Thoracic aorta (tissue), 2 donors: Measurements from ENCODE around the gene CWC25. TPM values are rescaled to one million over a fixed set of nuclear protein-coding genes. Genes with fewer than 3 reads are reported as not detected.

Experiments
- ATAC-seq: fragments of 150-250 bp; one replicate; pipeline ENCODE4 v1.8.0; 2017; ENCODE audit warnings: low read depth; ENCODE audit not compliant: insufficient number of reproducible peaks, low FRiP score
- DNase-seq: peaks from one replicate; pipeline ENCODE4 v3.0.0-alpha.2; 2020; ENCODE audit warnings: low spot score
- H3K27ac ChIP-seq, 2 donors: fragments of 200-600 bp; sonication (generic); 1 replicate in 1 of 2; 2 replicates in 1 of 2; pipeline ENCODE4 v1.5.1; 2016; ENCODE audit warnings: mild to moderate bottlenecking in 2 of 2, moderate library complexity in 2 of 2
- H3K27me3 ChIP-seq: fragments of 200-600 bp; sonication (generic); replicated peaks from 2 replicates; pipeline ENCODE4 v1.6.0; 2016; ENCODE audit warnings: mild to moderate bottlenecking; ENCODE audit not compliant: insufficient read depth
- H3K36me3 ChIP-seq: fragments of 200-600 bp; sonication (generic); one replicate; pipeline ENCODE4 v1.5.1; 2016
- H3K4me1 ChIP-seq, 2 donors: fragments of 200-600 bp; sonication (generic); 1 replicate in 1 of 2; 2 replicates in 1 of 2; pipeline versions ENCODE4 v1.5.1 to v1.6.0; 2016; ENCODE audit warnings: low read depth in 2 of 2, mild to moderate bottlenecking in 1 of 2; ENCODE audit not compliant: control insufficient read depth in 1 of 2
- H3K4me3 ChIP-seq: fragments of 200-600 bp; sonication (generic); 2 replicates; pipeline ENCODE4 v1.5.1; 2016; ENCODE audit warnings: mild to moderate bottlenecking
- H3K9me3 ChIP-seq: fragments of 200-600 bp; sonication (generic); 2 replicates; pipeline ENCODE4 v1.5.1; 2016
- total RNA-seq, 2 donors: library from RNA; depleted of rRNA; stranded (reverse); fragments of >200 nt; gene quantifications; one replicate each; pipeline versions ENCODE4 v1.1.0 to v1.2.3, GENCODE V29; 2016
- TF ChIP-seq, protein P1 (sequence below): fragments of 200-600 bp; sonication (generic); IDR thresholded peaks from one replicate; pipeline ENCODE4 v1.5.1; 2019; ENCODE audit warnings: antibody characterized with exemption

Gene CWC25
- 10 to 100 TPM; 28.0 to 29.1 TPM for total RNA-seq

DNA sequence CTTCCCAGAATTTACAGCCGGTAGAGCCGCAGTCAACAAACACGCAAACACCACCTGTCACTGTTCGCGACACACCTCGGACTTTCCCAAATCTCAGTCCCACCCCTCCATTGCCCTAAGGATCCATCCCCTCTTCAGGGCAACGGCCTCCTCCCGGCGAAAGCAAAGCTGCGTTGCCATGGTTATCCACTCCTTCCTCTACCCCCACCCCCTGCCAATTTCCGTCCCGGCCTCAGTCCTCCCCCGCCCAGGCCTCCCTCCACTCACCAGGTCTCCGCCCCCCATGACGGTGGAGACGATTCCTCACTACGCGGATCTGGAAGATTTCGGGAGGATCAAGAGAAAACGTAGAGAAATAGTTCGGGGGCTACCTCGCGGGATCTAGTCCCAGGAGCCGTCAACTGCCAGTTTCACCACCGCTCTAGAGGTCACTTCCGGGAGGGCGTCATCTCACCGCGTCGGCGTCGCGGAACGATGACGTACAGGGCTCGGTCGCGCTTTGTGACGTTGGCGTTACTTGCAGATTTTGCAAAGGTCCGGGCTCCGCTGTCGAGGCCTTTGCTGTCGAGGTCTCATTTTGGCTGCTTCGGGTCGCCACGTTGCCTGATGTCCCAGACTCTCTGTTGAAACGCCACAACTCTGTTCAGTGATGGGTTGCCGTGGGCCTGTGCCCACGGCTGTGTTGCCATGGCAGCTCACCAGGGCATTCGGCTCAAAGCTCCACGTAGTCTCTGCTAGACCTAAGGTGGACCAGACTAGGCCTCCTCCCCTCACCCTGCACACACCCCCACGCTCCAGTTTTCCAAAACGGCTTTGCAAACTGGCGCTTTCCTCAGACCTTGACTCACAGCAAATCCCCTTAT, at the start of gene CWC25:
CWC25 (minus strand) TSS at position 423 of the 863 bp plus-strand sequence; CDS start at position 285, 138 bp downstream.
- ATAC-seq (peak; percentile 95), DNase-seq (peak; percentile 78)
- Histone ChIP-seq H3K9me3 (no peaks in the 10 kb centered on the region), H3K4me3 (peak within 1 kb of the TSS; percentile 91), H3K4me1 (peaks cover 7 to 24% of the 10 kb centered on the region in 2 donors), H3K27ac (peak within 1 kb of the TSS; percentile 96), H3K27me3 (no peaks in the 10 kb centered on the region), H3K36me3 (peaks cover 10% of the 10 kb centered on the region)
- TF ChIP-seq, protein P1, sequence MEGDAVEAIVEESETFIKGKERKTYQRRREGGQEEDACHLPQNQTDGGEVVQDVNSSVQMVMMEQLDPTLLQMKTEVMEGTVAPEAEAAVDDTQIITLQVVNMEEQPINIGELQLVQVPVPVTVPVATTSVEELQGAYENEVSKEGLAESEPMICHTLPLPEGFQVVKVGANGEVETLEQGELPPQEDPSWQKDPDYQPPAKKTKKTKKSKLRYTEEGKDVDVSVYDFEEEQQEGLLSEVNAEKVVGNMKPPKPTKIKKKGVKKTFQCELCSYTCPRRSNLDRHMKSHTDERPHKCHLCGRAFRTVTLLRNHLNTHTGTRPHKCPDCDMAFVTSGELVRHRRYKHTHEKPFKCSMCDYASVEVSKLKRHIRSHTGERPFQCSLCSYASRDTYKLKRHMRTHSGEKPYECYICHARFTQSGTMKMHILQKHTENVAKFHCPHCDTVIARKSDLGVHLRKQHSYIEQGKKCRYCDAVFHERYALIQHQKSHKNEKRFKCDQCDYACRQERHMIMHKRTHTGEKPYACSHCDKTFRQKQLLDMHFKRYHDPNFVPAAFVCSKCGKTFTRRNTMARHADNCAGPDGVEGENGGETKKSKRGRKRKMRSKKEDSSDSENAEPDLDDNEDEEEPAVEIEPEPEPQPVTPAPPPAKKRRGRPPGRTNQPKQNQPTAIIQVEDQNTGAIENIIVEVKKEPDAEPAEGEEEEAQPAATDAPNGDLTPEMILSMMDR, result no peak

DNA sequence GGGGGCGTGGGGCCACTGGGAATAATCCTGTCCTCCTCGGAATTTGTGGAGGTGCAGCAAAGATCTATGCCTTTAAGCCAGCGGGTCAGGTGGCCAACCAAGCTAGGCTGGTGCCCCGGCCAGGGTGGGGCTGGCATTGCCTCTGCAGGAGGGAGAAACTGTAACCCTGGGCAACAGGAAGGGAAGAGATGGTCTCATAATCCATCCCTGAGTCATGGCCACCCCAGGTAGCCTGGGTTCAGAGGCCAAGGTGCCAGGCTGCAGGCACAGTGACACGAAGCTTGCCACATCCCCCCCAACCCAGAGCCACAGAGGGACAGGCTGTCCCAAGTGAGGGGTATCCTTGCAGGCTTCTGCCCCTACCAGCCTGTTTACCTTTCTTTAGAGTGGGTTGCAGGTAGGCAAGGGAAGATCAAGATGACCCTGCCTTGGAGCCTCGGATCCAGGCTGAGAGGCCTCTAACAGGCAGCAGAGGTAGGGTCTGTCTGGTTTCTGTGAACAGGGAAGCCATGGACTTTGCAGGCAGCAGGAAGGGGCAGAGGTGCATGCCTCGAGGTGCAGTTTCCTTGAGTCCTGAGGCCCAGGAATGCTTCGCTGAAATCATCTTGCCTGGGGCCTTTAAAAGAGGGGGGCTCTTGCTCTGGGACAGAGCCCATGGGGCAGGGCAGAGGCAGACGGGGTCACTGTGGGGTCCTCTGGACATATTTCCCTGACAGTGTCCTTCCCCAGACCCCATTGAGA, 48.7 kb upstream of the CWC25 start:
- H3K27ac ChIP-seq, result peak overlapping the region; percentile 74 to 98
- H3K36me3 ChIP-seq, result peaks cover 10% of the 10 kb centered on the region
- no peaks in the 10 kb centered on the region for H3K9me3 ChIP-seq
- peak overlapping the region; percentile 100 for H3K4me3 ChIP-seq
- peaks cover 55 to 72% of the 10 kb centered on the region in 2 donors for H3K4me1 ChIP-seq
- TF ChIP-seq, protein P1, result no peak
- no peak for ATAC-seq
- no peaks in the 10 kb centered on the region for H3K27me3 ChIP-seq
- DNase-seq, result no peak

DNA sequence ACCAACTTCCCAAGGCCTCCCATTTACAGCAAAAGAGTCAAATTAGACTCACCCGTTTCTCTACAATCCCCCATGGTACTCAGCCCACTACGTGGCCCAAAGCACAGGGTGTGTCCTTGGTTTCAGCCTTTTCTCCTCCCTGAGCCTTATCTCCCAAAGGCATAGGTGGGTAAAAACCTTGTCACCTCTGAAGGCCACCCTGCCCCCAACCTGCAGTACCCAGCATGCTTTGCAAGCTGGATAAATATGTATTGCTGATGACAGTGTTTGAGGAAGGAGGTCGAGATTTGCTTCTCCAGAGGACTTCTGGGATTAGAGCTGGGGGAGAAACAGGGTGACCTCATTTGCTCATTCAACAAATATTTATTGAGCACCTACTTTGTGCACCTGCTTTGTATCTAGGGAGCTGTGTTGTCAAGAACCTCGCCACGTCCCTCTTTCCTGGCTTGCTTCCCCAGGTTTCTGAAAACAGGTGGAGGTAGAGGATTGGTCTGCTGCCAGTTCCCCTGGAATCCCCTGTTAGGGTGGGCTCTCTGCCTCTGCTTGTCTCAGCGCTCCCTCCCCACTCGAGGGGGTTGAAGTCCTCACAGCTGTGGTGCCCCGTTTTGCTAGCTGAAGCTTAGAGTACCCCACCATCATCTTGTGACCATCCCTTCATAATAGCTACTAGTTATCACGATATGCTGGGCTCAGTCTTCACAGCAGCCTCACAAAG, 47.7 kb upstream of the CWC25 start:
- ATAC-seq (no peak), DNase-seq (no peak)
- no peaks in the 10 kb centered on the region for H3K27me3 ChIP-seq
- H3K9me3 ChIP-seq, result no peaks in the 10 kb centered on the region
- no peaks in the 10 kb centered on the region for H3K36me3 ChIP-seq
- H3K4me3 ChIP-seq, result peak overlapping the region; percentile 100
- TF ChIP-seq, protein P1, result no peak
- peaks cover 55 to 71% of the 10 kb centered on the region in 2 donors for H3K4me1 ChIP-seq
- peak overlapping the region; percentile 74 to 98 for H3K27ac ChIP-seq

DNA sequence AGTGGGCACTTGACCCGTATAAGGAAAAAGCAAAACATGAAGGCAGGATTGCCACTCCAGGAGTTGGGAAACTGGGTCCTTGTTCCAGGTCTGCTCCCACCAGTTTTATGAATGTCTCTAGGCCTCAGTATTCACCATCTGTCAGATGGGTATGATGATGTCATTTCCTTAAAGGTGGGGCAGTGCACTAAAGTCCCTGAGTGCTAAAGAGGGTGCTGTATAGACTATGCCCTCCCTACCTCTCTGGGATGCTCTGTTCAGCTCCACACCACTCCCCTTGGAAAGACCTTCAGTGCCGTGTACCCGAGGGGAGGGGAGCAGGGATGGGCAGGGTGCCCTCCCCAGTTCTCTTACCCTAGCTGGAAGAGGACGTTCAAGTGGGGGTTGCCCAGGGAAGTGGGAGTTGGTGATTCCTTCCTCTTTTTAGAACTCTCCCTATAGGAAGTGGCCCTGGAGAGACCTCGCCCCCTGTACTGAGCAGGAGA, 46.9 kb upstream of the CWC25 start:
- no peak for ATAC-seq
- TF ChIP-seq, protein P1, result no peak

More for the DNA sequence above, 46.9 kb upstream of the CWC25 start:
- peak overlapping the region; percentile 100 for H3K4me3 ChIP-seq
- no peaks in the 10 kb centered on the region for H3K36me3 ChIP-seq
- H3K27ac ChIP-seq, result peak overlapping the region; percentile 74 to 98
- H3K4me1 ChIP-seq, result peaks cover 47 to 66% of the 10 kb centered on the region in 2 donors
- H3K27me3 ChIP-seq, result no peaks in the 10 kb centered on the region
- no peaks in the 10 kb centered on the region for H3K9me3 ChIP-seq
- no peak for DNase-seq
